ENCODE measurements around the gene ZCCHC8. TPM values are rescaled to one million over a fixed set of nuclear protein-coding genes. Genes with fewer than 3 reads are reported as not detected.
A peak's percentile ranks its signal among the peaks of the same experiment; 100 is the strongest.

Gene ZCCHC8
- 10.2 to 14.0 TPM (median 10.3 TPM) in 3 replicates for polyA plus RNA-seq
- 29.0 TPM for polyA plus RNA-seq (2011; ENCODE audit: low read depth)
- polyA plus RNA-seq (2011; cell fraction: cytosol; rRNA removed): 5.7 and 9.2 TPM in 2 replicates
- polyA plus RNA-seq (2011; cell fraction: nucleus; rRNA removed): 24.8 and 26.7 TPM in 2 replicates
- polyA plus RNA-seq (2012; ENCODE audit: low replicate concordance): 7.1 and 13.4 TPM in 2 replicates
- polyA minus RNA-seq: 3.1 to 9.2 TPM (median 7.6 TPM) in 3 replicates
- 6.3 TPM for polyA minus RNA-seq (2011; cell fraction: cytosol; rRNA and poly(A)+ RNA removed)
- 9.3 and 11.5 TPM in 2 replicates for polyA minus RNA-seq (2011; cell fraction: nucleus; rRNA and poly(A)+ RNA removed)

- Histone ChIP-seq H3K27ac (ENCODE audit: control insufficient read depth, insufficient read depth, low read length) (peak within 1 kb of the TSS; percentile 96), H2AFZ (ENCODE audit: control insufficient read depth, low read length) (peak within 1 kb of the TSS; percentile 97), H3K27me3 (ENCODE audit: control insufficient read depth, extremely low read depth, insufficient read depth, low read length) (no peaks in the 10 kb centered on the region), H3K4me3 (ENCODE audit: control insufficient read depth in 2 of 3, extremely low read depth in 1 of 3, insufficient read depth in 2 of 3, low read depth in 1 of 3, low read length in 3 of 3) (peak within 1 kb of the TSS; percentile 86 to 96 (median 88)), H3K79me2 (ENCODE audit: control insufficient read depth, insufficient read depth, low read length) (peaks cover 32% of the 10 kb centered on the region), H3K9ac (ENCODE audit: control insufficient read depth, extremely low read depth, insufficient read depth, low read length) (peak within 1 kb of the TSS; percentile 98), H4K20me1 (ENCODE audit: control insufficient read depth, extremely low read depth, insufficient read depth, low read length) (no peaks in the 10 kb centered on the region), H3K4me1 (ENCODE audit: control insufficient read depth, extremely low read depth, insufficient read depth, low read length) (peaks cover 10% of the 10 kb centered on the region), H3K36me3 (ENCODE audit: control insufficient read depth in 2 of 2, extremely low read depth in 1 of 2, insufficient read depth in 2 of 2, low read length in 2 of 2) (peaks cover 3 to 15% of the 10 kb centered on the region in 2 experiments), H3K4me2 (ENCODE audit: control insufficient read depth, extremely low read depth, insufficient read depth, low read depth, low read length) (peak within 1 kb of the TSS; percentile 57), H3K9me3 (ENCODE audit: control insufficient read depth, low read depth, low read length) (no peaks in the 10 kb centered on the region), H3K9me1 (ENCODE audit: control insufficient read depth, extremely low read depth, insufficient read depth, low read length) (no peaks in the 10 kb centered on the region)
- FAIRE-seq (peak; percentile 83), DNase-seq (ENCODE audit: low read depth, low spot score) (peak; percentile 76)
- dilution Hi-C loops (cut with MboI; ENCODE audit: extremely low pct_ligation_motif_present, low sequenced_read_pairs): no loop called here
- TF ChIP-seq EZH2 (IDR thresholded peaks at IDR 0.05; ENCODE audit: low read length) (no peak), CTCF (optimal IDR thresholded peaks at IDR 0.05 in 1 of 3, IDR thresholded peaks at IDR 0.05 in 1 of 3, conservative IDR thresholded peaks at IDR 0.05 in 1 of 3; ENCODE audit: extremely low read depth in 1 of 3, insufficient read depth in 2 of 3, low read length in 3 of 3) (peak in 1 of 3 experiments; percentile 5)
Measured at GRCh38 chr12:122500685-122501488, at the start of gene ZCCHC8. Gene ZCCHC8 (minus strand): TSS chr12:122500932. CDS start chr12:122500840, 92 bp downstream.

GRCh38 chr12:122547330-122547729, 46.6 kb upstream of the ZCCHC8 start:
- dilution Hi-C loops (cut with MboI; ENCODE audit: extremely low pct_ligation_motif_present, low sequenced_read_pairs): no loop called here
- no peak overlapping the region for H2AFZ ChIP-seq (ENCODE audit: control insufficient read depth, low read length)

More at GRCh38 chr12:122547330-122547729, 46.6 kb upstream of the ZCCHC8 start:
- Histone ChIP-seq H3K4me2 (ENCODE audit: control insufficient read depth, extremely low read depth, insufficient read depth, low read depth, low read length) (no peak overlapping the region), H3K4me1 (ENCODE audit: control insufficient read depth, extremely low read depth, insufficient read depth, low read length) (no peaks in the 10 kb centered on the region), H3K4me3 (ENCODE audit: control insufficient read depth in 2 of 3, extremely low read depth in 1 of 3, insufficient read depth in 2 of 3, low read depth in 1 of 3, low read length in 3 of 3) (no peak overlapping the region), H3K9me1 (ENCODE audit: control insufficient read depth, extremely low read depth, insufficient read depth, low read length) (no peaks in the 10 kb centered on the region), H3K36me3 (ENCODE audit: control insufficient read depth in 2 of 2, extremely low read depth in 1 of 2, insufficient read depth in 2 of 2, low read length in 2 of 2) (peaks cover 8 to 17% of the 10 kb centered on the region in 2 experiments), H4K20me1 (ENCODE audit: control insufficient read depth, extremely low read depth, insufficient read depth, low read length) (no peaks in the 10 kb centered on the region), H3K27me3 (ENCODE audit: control insufficient read depth, extremely low read depth, insufficient read depth, low read length) (no peaks in the 10 kb centered on the region), H3K27ac (ENCODE audit: control insufficient read depth, insufficient read depth, low read length) (no peak overlapping the region), H3K79me2 (ENCODE audit: control insufficient read depth, insufficient read depth, low read length) (no peaks in the 10 kb centered on the region), H3K9me3 (ENCODE audit: control insufficient read depth, low read depth, low read length) (no peaks in the 10 kb centered on the region), H3K9ac (ENCODE audit: control insufficient read depth, extremely low read depth, insufficient read depth, low read length) (no peak overlapping the region)
- no peak for DNase-seq (ENCODE audit: low read depth, low spot score)
- TF ChIP-seq CTCF (optimal IDR thresholded peaks at IDR 0.05 in 1 of 3, IDR thresholded peaks at IDR 0.05 in 1 of 3, conservative IDR thresholded peaks at IDR 0.05 in 1 of 3; ENCODE audit: extremely low read depth in 1 of 3, insufficient read depth in 2 of 3, low read length in 3 of 3): no peak
- no peak for TF ChIP-seq EZH2 (IDR thresholded peaks at IDR 0.05; ENCODE audit: low read length)
- FAIRE-seq: no peak
